GM12873 (cell line): ENCODE data around the gene DNAAF5.

Experiments
- TF ChIP-seq, protein P1 (sequence below): IDR thresholded peaks from 2 replicates; pipeline ENCODE4 v1.5.1; 2012; ENCODE audit warnings: low read depth, mild to moderate bottlenecking, moderate library complexity, low read length, control low read depth; ENCODE audit not compliant: insufficient read depth; ENCODE audit errors: missing control alignments

DNAAF5 gene

DNA sequence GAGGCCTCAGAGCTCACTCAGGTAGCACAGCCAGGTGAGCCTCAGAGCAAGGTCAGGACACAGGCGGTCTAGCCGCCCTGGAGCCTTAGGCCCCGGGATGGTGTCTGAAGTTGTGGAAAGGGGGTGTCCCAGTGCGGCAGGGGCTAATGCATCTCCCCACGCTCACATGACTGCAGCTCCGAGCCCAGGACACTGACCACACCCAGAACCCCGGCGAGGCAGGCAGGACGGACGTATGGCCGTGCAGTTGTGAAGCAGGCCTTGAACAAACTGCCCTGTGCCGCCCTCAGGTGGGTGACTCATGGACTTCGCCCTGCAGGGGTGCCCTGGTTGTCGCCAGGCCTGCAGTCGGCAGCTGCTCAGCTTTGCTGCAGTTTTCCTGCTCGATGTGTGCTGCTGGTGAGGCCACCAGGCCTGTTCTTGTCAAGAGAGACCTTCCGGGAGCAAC lies 5.6 kb downstream of the DNAAF5 start:
- TF ChIP-seq, protein P1, sequence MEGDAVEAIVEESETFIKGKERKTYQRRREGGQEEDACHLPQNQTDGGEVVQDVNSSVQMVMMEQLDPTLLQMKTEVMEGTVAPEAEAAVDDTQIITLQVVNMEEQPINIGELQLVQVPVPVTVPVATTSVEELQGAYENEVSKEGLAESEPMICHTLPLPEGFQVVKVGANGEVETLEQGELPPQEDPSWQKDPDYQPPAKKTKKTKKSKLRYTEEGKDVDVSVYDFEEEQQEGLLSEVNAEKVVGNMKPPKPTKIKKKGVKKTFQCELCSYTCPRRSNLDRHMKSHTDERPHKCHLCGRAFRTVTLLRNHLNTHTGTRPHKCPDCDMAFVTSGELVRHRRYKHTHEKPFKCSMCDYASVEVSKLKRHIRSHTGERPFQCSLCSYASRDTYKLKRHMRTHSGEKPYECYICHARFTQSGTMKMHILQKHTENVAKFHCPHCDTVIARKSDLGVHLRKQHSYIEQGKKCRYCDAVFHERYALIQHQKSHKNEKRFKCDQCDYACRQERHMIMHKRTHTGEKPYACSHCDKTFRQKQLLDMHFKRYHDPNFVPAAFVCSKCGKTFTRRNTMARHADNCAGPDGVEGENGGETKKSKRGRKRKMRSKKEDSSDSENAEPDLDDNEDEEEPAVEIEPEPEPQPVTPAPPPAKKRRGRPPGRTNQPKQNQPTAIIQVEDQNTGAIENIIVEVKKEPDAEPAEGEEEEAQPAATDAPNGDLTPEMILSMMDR: peak; percentile 23

DNA sequence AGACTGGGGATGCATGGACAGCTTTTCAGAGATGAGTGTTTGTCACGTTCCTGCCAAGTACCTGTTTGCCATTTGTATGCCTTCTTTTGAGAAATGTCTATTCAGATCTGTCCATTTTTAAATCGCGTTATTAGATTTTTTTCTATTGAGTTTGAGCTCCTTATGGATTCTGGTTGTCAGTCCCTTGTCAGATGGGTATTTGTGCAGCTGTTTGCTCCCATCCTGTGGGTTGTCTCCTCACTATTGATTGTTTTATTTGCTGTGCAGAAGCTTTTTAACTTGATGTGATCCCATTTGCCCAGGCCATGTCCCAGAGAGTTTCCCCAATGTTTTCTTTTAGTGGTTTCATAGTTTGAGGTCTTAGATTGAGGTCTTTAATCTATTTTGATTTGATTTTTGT lies 6.1 kb downstream of the DNAAF5 start:
- TF ChIP-seq, protein P1: no peak

DNA sequence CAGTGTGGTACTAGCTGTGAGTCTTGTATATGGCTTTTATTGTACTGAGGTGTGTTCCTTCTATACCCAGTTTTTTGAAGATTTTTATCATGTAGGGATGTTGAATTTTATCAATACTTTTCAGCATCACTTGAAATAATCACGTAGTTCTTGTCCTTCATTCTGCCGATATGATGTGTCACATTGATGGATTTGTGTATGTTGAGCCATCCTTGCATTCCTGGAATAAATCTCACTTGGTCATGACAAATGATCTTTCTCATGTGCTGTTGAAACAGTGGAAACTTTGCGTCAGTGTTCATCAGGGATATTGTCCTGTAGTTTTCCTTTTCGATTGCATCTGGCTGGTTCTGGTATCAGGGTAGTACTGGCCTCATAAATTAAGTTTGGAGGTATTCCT lies 7.7 kb downstream of the DNAAF5 start:
- TF ChIP-seq, protein P1: no peak

DNA sequence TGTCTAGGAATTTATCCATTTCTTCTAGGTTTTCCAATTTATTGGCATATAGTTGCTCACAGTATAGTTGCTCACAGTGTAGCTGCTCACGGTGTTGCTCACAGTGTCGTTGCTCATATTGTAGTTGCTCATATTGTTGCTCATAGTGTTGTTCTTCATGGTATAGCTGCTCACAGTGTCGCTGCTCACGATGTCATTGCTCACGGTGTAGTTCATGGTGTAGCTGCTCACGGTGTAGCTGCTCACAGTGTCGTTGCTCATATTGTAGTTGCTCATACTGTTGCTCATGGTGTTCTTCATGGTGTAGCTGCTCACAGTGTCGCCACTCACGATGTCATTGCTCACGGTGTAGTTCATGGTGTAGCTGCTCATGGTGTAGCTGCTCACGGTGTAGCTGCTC lies 8.3 kb downstream of the DNAAF5 start:
- TF ChIP-seq, protein P1: no peak

DNA sequence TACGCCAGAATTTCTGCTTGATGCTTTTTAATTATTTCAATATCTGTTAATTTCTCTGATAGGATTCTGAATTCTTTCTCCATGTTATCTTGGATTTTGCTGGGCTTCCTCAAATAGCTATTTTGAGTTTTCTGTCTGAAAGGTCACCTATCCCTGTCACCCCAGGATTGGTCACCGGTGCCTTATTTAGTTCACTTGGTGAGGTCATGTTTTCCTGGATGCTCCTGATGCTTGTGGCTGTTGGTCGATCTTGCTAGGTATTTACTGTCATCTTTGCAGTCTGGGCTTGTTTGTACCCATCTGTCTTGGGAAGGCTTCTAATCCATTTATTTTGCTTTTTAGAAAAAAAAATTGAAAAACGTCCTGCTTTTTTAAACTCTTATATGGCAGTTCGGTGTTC lies 11.7 kb downstream of the DNAAF5 start:
- TF ChIP-seq, protein P1: no peak

DNA sequence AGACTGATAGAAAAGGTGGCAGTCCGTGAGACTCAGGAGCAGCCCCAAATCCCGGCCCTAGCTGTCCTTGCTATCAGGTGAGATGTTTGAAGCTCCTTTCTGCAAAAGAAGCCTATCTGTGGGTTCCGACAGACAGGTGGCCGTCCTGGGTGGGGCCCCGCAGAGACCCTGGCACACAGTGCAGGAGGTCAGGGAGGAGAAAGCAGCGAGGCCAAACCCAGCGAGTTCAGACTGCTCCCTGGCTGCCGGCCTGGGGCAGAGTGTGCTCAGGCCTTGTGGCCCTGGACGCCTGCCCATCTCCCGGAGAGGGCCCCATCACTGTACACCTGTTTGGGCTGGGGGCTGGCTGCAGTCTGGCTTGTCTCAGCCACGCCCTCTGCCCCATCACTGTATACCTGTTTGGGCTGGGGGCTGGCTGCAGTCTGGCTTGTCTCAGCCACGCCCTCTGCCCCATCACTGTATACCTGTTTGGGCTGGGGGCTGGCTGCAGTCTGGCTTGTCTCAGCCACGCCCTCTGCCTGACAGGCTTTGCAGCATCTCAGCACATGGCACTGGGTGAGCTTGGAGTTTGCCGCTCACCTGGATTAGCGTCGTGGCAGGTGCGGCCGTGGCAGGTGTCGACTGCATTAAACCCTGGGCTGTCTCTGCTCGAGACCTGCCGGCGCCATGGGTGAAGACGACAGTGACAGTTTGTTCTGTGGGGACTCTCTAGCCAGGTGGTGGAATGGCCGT lies 12.4 kb downstream of the DNAAF5 start:
- TF ChIP-seq, protein P1: no peak

DNA sequence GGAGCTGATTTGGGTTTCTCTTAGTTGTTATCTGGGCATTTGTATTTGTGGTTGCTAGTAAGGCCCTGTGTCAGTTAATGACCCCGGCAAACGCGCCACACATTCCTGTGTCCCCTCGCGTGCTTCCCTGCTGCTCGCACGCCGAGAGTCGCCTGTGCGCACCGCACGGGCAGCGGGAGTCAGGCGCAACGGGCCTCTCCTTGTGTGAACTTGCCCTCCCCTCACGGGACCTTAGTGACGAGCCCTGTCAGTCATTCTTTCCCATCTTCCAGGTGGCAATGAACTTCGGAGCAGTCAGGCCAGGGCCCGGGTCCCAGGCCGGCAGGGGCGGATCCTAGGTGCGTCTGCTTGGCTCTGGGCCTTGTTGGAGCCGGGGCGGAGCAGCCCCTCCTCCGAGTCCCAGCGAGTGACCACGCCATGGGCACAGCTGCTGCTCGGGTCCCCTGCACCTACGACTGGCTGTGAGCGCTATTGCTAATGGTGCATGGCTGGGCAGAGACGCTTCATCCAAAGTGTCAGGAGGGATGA lies 13.0 kb downstream of the DNAAF5 start:
- TF ChIP-seq, protein P1: no peak
